ENCODE measurements around the gene DSG1. TPM values are rescaled to one million over a fixed set of nuclear protein-coding genes. Genes with fewer than 3 reads are reported as not detected.
A peak's percentile ranks its signal among the peaks of the same experiment; 100 is the strongest.

DSG1 gene
- 4.8 and 40.8 TPM in 2 replicates for total RNA-seq (ENCODE audit: low replicate concordance)
- long read RNA-seq, full-length matches to known transcripts = 46 of 105 reads
- long read RNA-seq, partial matches to known transcripts = 38 of 105 reads
- long read RNA-seq, other reads (novel, unspliced or antisense) = 21 of 105 reads

GRCh38 chr18:31317860-31318259, at the start of gene DSG1:
TSS of gene DSG1 (plus strand) at chr18:31318160. CDS start at chr18:31318301, 141 bp downstream.
- Mint-ChIP-seq H3K36me3 (no peaks in the 10 kb centered on the region), H3K9me3 (no peaks in the 10 kb centered on the region), H3K27me3 (no peaks in the 10 kb centered on the region), H3K4me1 (ENCODE audit: unreplicated experiment) (no peaks in the 10 kb centered on the region), H3K27ac (peak within 1 kb of the TSS; percentile 58), H3K4me3 (peak within 1 kb of the TSS; percentile 70)
- DNase-seq (ENCODE audit: extremely low spot score, unreplicated experiment) = no peak
- no peak for TF ChIP-seq CTCF (conservative IDR thresholded peaks at IDR 0.05)

- Mint-ChIP-seq H3K9me3 (no peaks in the 10 kb centered on the region), H3K27ac (peak overlapping the region; percentile 67), H3K27me3 (no peaks in the 10 kb centered on the region), H3K36me3 (no peaks in the 10 kb centered on the region), H3K4me1 (ENCODE audit: unreplicated experiment) (peaks cover 13% of the 10 kb centered on the region), H3K4me3 (no peak overlapping the region)
- DNase-seq (ENCODE audit: extremely low spot score, unreplicated experiment) = no peak
- no peak for TF ChIP-seq CTCF (conservative IDR thresholded peaks at IDR 0.05)
These were observed 49.0 kb upstream of the DSG1 start for GRCh38 chr18:31268985-31269406.

DNA sequence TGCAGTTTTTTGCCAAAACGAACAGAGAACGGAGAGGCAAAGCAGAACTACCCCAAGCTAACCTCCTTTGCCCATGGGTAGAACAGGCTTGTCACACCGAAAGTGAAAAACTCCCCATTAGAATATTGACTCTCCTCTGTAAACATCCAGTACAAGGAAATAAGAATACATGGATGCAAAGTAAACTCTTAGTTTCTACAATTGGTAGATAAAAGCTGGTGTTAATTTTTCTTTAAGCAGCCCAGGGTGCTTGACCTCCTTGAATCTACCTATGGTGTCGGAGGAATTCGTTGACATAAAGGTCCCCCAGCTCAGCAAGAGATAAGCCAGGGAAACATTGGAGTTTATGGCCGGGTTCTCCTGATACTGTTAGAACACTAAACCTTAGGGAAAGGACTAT, 48.4 kb upstream of the DSG1 start:
- no peak for DNase-seq (ENCODE audit: extremely low spot score, unreplicated experiment)
- Mint-ChIP-seq H3K27ac (peak overlapping the region; percentile 67), H3K4me3 (peak overlapping the region; percentile 2)

DNA sequence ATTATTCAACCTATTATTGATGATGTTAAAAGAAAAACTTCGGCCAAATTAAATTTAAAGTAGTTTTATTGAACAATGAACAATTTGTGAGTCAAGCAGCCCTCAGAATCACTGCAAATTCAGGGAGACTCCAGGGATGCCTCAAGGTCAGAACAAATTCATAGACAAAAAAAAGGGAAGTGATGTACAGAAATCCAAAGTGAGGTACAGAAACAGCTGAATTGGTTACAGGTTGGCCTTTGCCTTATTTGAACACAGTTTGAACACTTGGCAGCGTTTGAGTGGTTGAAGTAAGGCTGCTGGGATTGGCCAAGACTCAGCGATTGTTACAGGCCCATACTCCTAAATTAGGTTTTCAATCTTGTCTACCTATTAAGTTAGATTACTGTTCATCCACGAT, 47.4 kb upstream of the DSG1 start:
- no peaks in the 10 kb centered on the region for H3K9me3 Mint-ChIP-seq
- no peak overlapping the region for H3K27ac Mint-ChIP-seq
- H3K27me3 Mint-ChIP-seq = no peaks in the 10 kb centered on the region
- H3K36me3 Mint-ChIP-seq = no peaks in the 10 kb centered on the region
- H3K4me1 Mint-ChIP-seq (ENCODE audit: unreplicated experiment) = peaks cover 17% of the 10 kb centered on the region
- TF ChIP-seq CTCF (conservative IDR thresholded peaks at IDR 0.05) = no peak
- DNase-seq (ENCODE audit: extremely low spot score, unreplicated experiment) = no peak
- H3K4me3 Mint-ChIP-seq = no peak overlapping the region

More for the DNA sequence above, 48.4 kb upstream of the DSG1 start:
- Mint-ChIP-seq H3K36me3 (no peaks in the 10 kb centered on the region), H3K4me1 (ENCODE audit: unreplicated experiment) (peaks cover 13% of the 10 kb centered on the region), H3K27me3 (no peaks in the 10 kb centered on the region), H3K9me3 (no peaks in the 10 kb centered on the region)
- no peak for TF ChIP-seq CTCF (conservative IDR thresholded peaks at IDR 0.05)

GRCh38 chr18:31273812-31274527, 44.0 kb upstream of the DSG1 start:
- Mint-ChIP-seq H3K4me1 (ENCODE audit: unreplicated experiment) (peaks cover 16% of the 10 kb centered on the region), H3K4me3 (no peak overlapping the region), H3K27ac (peak overlapping the region; percentile 61), H3K9me3 (no peaks in the 10 kb centered on the region), H3K27me3 (no peaks in the 10 kb centered on the region), H3K36me3 (no peaks in the 10 kb centered on the region)
- DNase-seq (ENCODE audit: extremely low spot score, unreplicated experiment) = no peak
- no peak for TF ChIP-seq CTCF (conservative IDR thresholded peaks at IDR 0.05)

Measured in type B pancreatic cell (in vitro differentiated cells).